ENCODE data around the gene IGFBP4. TPM values are rescaled to one million over a fixed set of nuclear protein-coding genes. Genes with fewer than 3 reads are reported as not detected.

IGFBP4 gene
- total and polyA plus RNA-seq, 2 donors (not counting 1 experiment from before 2014, with no cell fraction given) = 436 to 1,130 TPM

DNA sequence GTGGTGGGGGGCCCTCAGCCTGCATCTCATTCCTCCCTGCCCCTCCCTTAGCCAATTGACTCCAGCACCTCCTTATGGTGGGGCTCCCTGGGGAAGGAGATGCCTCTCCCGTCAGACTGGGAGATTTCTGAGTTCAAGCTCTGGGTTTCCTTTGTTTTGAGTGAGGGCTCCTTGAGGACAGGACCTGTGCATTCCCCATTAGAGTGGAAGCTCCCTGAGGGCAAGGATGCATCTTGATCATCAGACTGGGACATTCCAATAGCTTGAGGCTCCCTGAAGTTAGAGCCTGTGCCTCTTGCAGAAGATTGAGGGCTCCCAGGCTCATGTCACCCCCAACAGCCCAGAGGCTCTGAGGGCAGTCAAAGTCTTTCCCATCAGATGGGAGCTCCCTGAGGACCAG, 34.5 kb downstream of the IGFBP4 start:
- Histone ChIP-seq H2AFZ (ENCODE audit: low read length) (no peak overlapping the region), H3K4me3 (replicated peaks in 1 of 4; ENCODE audit: control extremely low read depth in 1 of 4, insufficient read depth in 1 of 4, low read depth in 3 of 4, low read length in 4 of 4) (no peak overlapping the region), H3K36me3 (ENCODE audit: control insufficient read depth, insufficient read depth, low read length) (no peaks in the 10 kb centered on the region), H3K9ac (ENCODE audit: insufficient read depth, low read length) (no peak overlapping the region), H3K27me3 (ENCODE audit: control insufficient read depth, insufficient read depth, low read length) (no peaks in the 10 kb centered on the region), H3K4me1 (ENCODE audit: control insufficient read depth, extremely low read depth, insufficient read depth, low read length) (peaks cover 2% of the 10 kb centered on the region), H3K9me3 (ENCODE audit: control insufficient read depth, insufficient read depth, low read depth, low read length) (no peaks in the 10 kb centered on the region), H3K27ac (ENCODE audit: insufficient read depth, low read length) (no peak overlapping the region), H3K79me2 (ENCODE audit: control insufficient read depth, insufficient read depth, low read length) (no peaks in the 10 kb centered on the region), H3K4me2 (ENCODE audit: extremely low read depth, insufficient read depth, low read length) (no peak overlapping the region), H4K20me1 (ENCODE audit: control insufficient read depth, extremely low read depth, insufficient read depth, low read length) (no peaks in the 10 kb centered on the region)
- no peak for TF ChIP-seq CTCF (conservative IDR thresholded peaks at IDR 0.05 in 1 of 2, IDR thresholded peaks at IDR 0.05 in 1 of 2; ENCODE audit: low read depth in 1 of 2, low read length in 2 of 2)
- no peak for DNase-seq (ENCODE audit: low read depth in 2 of 2)

DNA sequence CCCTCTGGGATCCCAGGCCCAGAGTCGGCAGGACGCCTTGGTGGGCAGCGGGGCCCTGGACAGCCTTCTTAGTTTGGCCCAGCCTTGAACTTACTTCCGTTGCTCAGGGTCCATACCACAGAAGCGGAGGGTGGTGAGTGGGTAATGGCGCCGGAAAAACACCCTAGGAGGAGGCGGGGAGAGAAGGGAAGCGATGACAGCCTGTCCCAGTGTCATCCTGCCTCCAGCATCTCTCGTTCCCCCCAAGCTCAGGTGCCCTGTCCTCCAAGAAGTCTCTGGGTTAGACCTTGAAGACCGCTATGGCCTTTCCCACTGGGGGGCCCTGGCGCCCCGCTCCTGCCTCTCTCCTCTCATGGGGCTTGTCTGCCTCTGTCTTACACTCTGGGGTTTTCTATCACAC, 35.2 kb downstream of the IGFBP4 start:
- no peaks in the 10 kb centered on the region for H3K36me3 ChIP-seq (ENCODE audit: control insufficient read depth, insufficient read depth, low read length)
- TF ChIP-seq CTCF (conservative IDR thresholded peaks at IDR 0.05 in 1 of 2, IDR thresholded peaks at IDR 0.05 in 1 of 2; ENCODE audit: low read depth in 1 of 2, low read length in 2 of 2) = no peak
- TF ChIP-seq EZH2 (IDR thresholded peaks at IDR 0.05; ENCODE audit: low read length, missing control alignments) = no peak
- H3K4me2 ChIP-seq (ENCODE audit: extremely low read depth, insufficient read depth, low read length) = no peak overlapping the region
- no peak overlapping the region for H3K4me3 ChIP-seq (replicated peaks in 1 of 4; ENCODE audit: control extremely low read depth in 1 of 4, insufficient read depth in 1 of 4, low read depth in 3 of 4, low read length in 4 of 4)
- no peak overlapping the region for H3K27ac ChIP-seq (ENCODE audit: insufficient read depth, low read length)
- H3K9ac ChIP-seq (ENCODE audit: insufficient read depth, low read length) = no peak overlapping the region
- H3K4me1 ChIP-seq (ENCODE audit: control insufficient read depth, extremely low read depth, insufficient read depth, low read length) = peaks cover 2% of the 10 kb centered on the region
- H4K20me1 ChIP-seq (ENCODE audit: control insufficient read depth, extremely low read depth, insufficient read depth, low read length) = no peaks in the 10 kb centered on the region
- H3K27me3 ChIP-seq (ENCODE audit: control insufficient read depth, insufficient read depth, low read length) = no peaks in the 10 kb centered on the region
- DNase-seq (ENCODE audit: low read depth in 2 of 2) = no peak
- H3K9me3 ChIP-seq (ENCODE audit: control insufficient read depth, insufficient read depth, low read depth, low read length) = no peaks in the 10 kb centered on the region
- no peaks in the 10 kb centered on the region for H3K79me2 ChIP-seq (ENCODE audit: control insufficient read depth, insufficient read depth, low read length)
- no peak overlapping the region for H2AFZ ChIP-seq (ENCODE audit: low read length)

GRCh38 chr17:40479754-40480480, 36.7 kb downstream of the IGFBP4 start:
- no peaks in the 10 kb centered on the region for H3K9me3 ChIP-seq (ENCODE audit: control insufficient read depth, insufficient read depth, low read depth, low read length)
- H3K9ac ChIP-seq (ENCODE audit: insufficient read depth, low read length) = no peak overlapping the region
- no peaks in the 10 kb centered on the region for H3K79me2 ChIP-seq (ENCODE audit: control insufficient read depth, insufficient read depth, low read length)
- peaks cover 6% of the 10 kb centered on the region for H3K4me1 ChIP-seq (ENCODE audit: control insufficient read depth, extremely low read depth, insufficient read depth, low read length)
- no peak overlapping the region for H3K27ac ChIP-seq (ENCODE audit: insufficient read depth, low read length)
- no peaks in the 10 kb centered on the region for H4K20me1 ChIP-seq (ENCODE audit: control insufficient read depth, extremely low read depth, insufficient read depth, low read length)
- H3K4me2 ChIP-seq (ENCODE audit: extremely low read depth, insufficient read depth, low read length) = no peak overlapping the region
- no peaks in the 10 kb centered on the region for H3K27me3 ChIP-seq (ENCODE audit: control insufficient read depth, insufficient read depth, low read length)
- no peak overlapping the region for H3K4me3 ChIP-seq (replicated peaks in 1 of 4; ENCODE audit: control extremely low read depth in 1 of 4, insufficient read depth in 1 of 4, low read depth in 3 of 4, low read length in 4 of 4)
- no peak overlapping the region for H2AFZ ChIP-seq (ENCODE audit: low read length)
- TF ChIP-seq CTCF (conservative IDR thresholded peaks at IDR 0.05 in 1 of 2, IDR thresholded peaks at IDR 0.05 in 1 of 2; ENCODE audit: low read depth in 1 of 2, low read length in 2 of 2) (no peak), EZH2 (IDR thresholded peaks at IDR 0.05; ENCODE audit: low read length, missing control alignments) (no peak)
- no peak for DNase-seq (ENCODE audit: low read depth in 2 of 2)
- no peaks in the 10 kb centered on the region for H3K36me3 ChIP-seq (ENCODE audit: control insufficient read depth, insufficient read depth, low read length)
